GM18517 (cell line): ENCODE measurements around the gene COL28A1.

Experiments used
- ATAC-seq: cut with Tn5 transposase; IDR thresholded peaks from one replicate; pipeline ENCODE4 v1.9.1; 2021; ENCODE audit warnings: mild to moderate bottlenecking, moderate library complexity; ENCODE audit not compliant: unreplicated experiment

COL28A1 gene

DNA sequence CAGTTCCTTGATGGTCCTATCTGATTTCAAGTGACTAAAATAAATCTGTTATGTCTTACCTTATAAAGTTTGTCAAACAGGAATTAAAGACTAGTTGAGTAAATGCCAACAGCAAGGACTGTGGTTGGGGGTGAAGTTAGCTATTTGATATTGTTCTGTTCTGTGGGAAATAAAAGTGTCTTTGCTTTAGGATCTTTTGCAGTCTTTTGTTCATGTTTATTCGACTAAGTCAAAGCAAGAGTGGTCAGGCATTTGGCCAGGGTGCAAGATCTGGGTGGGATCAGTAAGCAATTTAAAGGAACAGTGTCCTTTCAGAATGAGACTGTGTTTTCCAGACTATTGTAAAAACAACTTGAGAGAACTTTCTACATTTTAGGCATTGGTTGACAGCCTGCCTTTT lies at the start of gene COL28A1:
Gene COL28A1, minus strand, starts transcription at position 183 of the 400 bp plus-strand sequence. CDS start 2,998 bp downstream, outside the sequence.
- no peak for ATAC-seq

DNA sequence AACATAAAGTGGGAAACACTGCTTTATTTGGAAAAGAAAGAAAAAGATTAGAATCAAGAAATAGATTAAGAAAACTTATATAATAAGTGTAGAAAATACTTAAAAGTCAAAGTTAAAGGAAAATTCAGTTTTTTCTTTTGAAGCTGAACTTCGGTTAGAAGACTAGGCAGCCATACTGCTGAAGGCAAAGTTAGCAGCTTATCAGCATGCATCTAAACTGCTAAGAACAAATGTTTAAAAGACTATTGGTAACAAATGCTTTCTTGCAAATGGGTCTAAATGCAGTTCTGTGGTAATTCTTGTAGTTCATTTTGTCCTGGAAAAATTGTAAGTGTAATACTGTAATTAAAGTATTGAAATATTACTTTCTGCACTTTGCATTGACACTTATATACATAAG lies 49.0 kb upstream of the COL28A1 start:
- no peak for ATAC-seq

DNA sequence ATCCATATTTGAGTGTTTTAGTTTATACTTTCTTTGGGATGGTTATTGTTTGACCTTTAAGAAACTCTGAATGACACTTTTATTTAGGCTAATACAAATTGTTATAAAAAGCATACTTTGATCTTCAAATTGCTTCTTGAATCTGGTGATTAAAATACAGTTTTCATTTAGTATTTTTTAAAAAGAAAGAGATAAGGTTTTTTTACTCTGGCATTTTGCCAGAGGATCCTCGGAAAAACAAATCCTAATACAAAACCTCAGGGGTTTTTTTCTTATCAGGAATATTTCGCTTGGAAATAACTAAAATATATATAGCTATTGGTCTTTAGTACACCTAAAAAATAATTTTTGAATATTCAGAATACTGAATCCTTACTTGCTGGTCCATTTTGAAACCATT lies 48.1 kb upstream of the COL28A1 start:
- no peak for ATAC-seq

DNA sequence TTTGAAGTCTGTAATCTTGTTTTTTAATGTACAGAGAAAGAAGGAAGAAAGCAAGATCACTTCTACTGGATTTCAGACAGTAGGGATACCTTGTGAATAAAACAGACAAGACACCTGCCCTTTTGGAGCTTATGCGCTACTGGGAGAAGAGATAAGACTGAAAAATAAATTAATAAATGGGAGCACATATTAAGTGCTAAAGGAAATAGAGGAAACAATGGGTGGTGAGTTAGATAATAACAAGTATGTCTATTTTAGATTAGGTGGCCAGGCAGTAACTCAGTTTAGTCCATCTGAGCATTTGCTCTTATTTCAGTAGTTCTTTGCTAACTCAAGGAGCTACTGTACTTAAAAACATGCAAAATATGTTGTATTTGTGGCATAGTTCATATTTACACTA lies 46.9 kb upstream of the COL28A1 start:
- no peak for ATAC-seq

DNA sequence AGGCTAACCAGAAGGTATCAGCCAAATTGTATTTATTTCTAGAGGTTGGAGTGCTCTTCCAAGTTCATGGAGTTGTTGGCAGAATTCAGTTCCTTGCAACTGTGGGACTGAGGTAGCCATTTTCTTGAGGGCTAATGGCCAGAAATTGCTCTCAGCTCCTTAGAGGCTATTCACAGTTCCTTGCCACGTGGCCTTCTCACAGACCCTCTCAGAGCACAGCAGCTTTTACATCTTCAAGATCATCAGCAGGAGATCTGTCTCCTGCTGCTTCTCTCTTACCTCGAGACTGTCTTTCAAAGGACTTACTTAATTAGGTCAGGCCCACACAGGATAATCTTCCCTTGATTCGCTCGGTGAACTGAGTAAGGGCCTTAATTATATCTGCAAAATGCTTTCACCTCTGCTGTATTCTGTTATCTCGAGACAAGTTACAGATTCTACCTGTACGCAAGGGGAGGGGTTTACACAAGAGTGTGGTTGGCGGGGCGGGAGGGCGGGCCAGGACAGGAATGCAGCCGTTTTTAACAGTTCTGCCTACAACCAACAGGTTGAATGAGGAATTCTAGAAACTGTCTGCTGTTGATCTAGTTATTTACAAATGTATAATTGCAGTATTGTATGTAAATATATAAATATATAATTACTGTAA lies 46.0 kb upstream of the COL28A1 start:
- no peak for ATAC-seq

DNA sequence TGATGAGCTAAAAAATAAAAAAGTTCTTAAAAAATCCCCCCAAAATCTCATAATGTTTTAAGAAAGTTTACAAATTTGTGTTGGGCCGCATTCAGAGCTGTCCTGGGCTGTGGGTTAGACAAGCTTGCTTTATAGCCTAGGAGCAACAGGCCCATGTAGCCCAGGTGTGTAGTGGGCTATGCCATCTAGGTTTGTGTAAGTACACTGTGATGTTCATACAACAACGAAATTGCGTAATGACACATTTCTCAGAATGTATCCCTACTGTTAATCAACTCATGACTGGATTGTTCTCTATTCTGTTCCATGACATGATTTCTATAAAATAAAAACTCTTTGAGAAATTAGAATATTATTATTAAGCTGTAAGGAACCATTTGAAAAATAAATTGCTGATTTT lies 44.0 kb upstream of the COL28A1 start:
- no peak for ATAC-seq

DNA sequence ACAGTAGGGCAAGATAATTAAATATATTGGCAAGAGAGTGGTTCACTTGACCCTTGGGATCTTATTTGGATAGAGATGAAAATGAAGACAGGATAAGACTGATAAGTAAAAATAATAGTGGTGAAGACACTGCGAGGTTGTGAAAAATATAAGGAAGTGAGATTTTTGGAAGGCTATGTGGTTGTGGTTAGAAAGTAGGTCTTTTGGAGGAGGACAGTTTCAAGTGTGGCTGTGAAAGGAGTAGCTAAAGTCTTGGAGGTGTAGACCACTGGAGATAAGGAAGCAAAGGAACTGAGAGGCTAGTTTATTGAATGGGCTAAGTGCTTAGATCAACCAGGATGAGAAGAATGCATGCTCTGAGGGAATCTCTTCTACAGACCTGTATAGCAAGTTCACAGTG lies 42.2 kb upstream of the COL28A1 start:
- no peak for ATAC-seq

DNA sequence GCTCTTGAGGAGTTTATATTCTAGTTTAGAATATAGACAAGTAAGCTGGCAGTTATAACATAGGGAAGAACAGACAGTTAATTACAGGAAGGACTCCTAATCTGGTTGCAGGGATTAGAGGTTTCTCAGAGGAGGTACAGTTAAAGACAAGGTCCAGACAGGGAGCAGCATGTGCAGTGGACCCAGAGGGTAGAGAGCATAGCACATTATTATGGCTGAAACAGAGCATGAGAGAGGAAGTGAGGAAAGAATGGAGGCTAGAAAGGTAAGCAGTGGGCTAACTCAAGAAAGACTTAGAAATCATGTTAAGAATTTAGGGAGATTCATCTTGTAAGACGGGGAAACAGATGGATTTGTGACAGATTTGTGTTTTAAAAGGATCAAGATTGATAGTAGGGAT lies 40.7 kb upstream of the COL28A1 start:
- ATAC-seq, result no peak

DNA sequence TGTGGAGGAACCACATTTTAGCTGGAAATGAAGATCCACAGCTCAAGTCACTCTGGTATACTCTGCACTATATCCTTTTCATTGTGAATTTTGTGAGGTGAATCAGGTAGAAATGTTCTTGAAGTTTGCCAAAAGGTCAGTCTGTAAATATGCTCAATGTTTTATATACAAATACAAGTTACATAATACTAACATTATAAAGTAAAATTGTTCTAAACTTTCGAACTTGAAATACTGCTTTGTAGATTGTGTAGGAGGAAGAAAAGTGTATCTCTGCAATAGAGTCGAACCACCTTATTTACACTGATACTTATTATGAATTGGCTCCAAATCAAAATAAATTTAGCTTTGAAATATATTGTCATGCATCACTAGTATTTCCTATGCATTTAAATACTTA lies 38.0 kb upstream of the COL28A1 start:
- ATAC-seq, result no peak

DNA sequence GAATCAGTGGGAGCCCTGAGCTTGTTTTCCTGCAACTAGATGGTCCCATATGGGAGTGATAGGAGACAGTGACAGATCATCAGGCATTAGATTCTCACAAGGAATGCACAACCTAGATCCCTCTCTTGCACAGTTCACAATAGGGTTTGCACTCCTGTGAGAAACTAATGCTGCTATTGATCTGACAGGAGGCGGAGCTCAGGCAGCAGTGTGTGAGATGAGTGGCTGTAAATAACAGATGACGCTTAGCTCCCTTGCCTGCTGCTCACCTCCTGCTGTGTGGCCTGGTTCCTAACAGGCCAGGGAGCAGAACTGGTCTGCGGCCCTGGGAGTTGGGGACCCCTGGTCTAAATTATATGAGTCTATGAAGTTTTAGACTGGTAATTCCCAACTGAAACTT lies 34.9 kb upstream of the COL28A1 start:
- no peak for ATAC-seq

DNA sequence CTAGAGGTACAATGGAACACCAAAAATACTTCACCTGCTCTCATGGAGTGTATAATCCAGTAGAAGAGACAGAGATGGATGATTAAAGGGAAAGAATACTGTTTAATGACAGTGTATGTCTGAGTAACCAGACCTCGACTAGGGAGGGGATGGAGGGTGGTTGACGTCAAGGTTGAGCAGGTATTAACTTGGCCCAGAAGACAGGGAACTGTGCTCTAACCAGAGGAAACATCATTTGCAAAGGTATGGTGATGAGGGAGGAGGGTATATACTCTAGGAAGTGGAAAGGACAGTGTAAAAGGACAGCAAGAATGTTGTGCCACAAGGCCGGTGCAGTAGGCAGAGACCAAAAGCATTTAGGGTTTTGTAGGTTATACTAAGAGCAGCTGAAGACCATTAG lies 33.9 kb upstream of the COL28A1 start:
- ATAC-seq, result peak; percentile 24

DNA sequence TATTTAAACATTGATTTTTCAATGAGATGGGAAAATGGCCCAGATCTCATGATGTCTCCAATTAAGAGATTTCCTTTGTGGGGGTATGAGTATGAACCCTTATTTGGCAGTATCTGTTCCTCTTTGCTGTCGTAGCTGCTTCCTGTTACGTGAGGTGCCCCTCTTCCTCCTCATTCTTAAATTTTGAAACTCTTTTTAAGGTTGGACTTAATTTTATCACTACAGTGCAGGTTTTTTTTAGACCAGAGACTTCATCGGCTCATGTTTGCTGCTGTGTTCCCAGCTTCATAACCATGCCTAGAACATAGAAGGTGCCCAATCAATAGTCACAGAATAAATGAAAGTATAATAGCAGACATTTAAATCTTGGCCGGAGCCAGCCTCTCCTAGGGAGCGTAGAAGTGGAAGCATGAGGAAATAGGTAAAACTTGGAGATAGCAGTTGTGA lies 33.4 kb upstream of the COL28A1 start:
- peak; percentile 56 for ATAC-seq

DNA sequence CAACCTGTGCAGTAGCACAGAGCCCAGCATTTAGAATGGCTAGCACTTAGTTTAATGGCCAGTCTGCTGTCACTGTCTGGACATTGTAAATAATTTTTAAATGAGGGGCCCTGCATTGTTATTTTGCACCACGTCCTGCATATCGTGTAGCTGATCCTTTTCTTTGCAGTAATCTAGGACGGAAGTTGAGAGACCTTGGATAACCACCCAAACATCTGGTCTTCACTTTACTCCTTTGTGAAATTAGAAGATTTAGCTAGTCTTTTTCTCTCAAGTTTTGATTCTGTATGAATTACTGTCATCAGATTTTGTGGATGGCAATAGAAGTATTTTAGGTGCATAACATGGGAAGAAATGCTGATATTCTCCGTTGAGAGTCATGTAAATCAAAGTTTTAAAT lies 32.9 kb upstream of the COL28A1 start:
- ATAC-seq, result no peak

DNA sequence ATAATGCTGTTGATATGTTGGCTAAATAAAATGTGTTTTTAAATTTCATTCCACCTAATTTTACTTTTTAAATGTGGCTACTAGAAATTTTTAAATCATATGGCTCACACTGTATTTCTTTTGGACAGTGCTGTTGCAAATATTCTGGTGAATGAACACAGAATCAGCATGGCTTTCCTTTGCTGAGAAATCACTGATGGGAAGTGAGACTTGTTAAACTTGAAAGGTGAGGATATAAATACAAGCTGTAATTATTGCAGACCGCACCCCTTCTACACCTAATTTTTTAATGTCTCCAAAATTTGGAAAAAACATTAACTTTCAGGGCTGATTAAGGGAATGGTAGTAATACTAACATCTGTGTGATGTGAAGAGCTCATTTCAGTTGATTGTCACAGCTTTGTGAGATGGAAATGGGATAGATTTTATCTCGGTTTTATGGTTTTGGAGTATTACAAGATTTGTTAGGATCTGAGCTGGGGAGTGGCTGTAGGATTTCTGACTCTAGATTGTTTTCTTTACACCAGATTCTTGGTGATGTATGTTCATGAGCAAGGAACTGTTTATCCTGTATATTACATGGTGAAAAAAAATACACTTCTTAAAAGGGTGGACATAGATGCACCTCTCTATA lies 32.3 kb upstream of the COL28A1 start:
- ATAC-seq, result no peak

DNA sequence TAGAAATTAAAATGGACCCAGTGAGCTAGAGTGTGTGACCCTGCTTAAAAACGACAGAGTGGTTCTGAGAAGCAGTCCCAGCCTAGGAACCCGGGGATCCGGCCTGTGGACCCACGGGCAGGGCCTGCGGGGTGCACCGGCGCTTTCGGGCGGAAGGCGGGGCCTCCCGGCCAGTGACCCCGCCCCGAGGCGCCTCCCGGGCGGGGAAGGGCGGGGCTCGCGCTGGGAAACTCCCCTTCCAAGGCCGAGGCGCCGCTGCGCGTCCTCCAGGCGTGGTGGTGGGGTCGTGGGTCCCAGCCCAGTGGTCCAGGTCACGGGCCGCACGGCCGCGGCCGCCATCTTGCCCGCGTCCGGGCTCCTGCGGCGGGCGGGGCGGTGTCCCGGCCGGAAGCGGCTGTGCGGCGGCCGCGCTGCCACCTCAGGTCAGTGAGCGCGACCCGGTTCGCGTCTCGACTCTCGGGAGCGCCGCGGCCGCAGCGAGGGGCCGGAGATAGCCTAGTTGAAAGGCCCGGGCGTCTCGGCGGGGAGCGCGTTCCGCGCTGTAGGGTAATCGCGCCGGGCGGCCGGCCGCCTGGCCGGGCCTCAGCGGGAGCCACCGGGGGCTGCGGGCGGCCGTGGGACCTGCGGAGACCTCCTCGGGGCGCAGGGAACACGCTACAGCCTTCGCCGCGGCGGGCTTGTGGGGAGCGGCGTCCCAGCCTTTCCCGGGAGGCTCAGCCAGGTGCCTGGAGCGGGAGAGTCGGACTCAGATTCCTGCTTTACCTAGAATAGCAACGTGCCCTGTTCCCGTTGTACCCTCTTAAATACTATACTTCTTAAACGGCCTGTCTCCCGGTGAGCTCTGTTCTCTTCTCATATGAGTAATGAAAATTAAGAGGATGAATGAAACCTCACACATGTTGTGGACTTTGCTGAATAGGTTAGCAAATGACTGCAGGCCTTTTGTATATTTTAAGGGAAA lies 31.3 kb upstream of the COL28A1 start, which contains the start of gene MIOS:
Gene MIOS, plus strand, starts transcription at position 234 of the 961 bp plus-strand sequence. CDS start 5,592 bp downstream, outside the sequence.
- peak; percentile 64 for ATAC-seq

DNA sequence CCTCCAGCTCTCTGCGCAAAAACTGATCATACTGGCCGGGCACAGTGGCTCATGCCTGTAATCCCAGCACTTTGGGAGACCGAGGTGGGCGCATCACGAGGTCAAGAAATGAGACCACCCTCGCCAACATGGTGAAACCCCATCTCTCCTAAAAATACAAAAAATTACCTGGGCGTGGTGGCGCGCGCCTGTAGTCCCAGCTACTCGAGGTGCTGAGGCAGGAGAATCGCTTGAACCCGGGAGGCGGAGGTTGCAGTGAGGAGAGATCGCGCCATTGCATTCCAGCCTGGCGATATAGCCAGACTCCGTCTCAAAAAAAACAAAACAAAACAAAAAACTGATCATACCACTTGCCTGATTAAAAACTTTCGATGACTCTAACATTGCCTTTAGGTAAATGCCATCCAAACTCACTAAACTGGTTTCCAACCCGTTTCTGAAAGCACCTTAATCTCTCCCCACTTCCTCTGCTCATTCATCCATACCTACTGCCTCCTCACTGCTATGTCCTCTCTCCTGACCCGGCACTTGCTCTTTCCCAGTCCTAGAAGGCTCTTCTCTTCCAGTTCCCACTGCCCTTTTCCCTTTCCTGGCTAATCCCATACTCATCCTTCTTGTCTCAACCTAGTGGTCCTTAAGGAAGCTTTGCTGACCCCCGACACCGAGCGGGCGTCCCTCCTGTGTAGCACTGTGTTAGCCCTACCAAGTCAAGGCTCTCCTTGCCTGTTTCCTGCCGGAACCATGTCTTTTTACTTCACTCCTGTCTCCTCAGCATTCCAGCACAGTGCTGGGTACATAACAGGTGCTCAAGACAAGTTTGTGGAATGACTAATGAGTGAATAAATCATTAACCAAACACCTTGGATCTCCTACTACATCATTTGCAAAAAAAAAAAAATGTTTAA lies 30.3 kb upstream of the COL28A1 start:
- ATAC-seq, result peak; percentile 48

DNA sequence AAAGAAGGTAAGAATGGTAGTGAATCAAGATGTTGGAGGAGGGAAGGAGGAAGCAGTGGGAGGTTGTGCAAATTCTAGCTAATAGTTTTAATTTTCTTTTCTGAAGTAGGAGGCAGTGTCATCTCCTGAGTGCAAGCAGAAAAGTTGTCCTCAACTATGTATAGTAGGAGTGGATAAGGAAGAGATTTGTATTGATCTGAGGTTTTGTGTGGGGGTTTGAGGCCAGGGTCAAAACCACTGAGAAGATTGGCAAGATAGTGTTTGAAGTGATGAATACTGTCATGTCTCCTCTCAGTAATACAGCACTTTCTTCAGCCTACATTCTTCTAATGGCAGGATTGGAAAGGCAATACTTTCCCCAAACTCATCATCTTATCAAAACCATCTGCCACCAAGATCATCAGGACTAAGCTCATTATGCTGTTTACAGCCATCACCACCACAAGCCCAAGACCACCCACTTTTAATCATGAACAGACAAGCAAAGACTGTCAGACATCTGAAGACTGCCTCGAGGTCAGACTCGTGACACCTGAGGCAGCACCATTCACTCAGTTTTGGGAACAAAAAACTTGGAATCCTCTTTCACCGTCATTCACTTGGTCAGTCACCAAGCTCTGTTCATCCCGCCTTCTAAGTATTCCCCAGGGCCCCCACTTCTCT lies 29.5 kb upstream of the COL28A1 start:
- ATAC-seq, result no peak

DNA sequence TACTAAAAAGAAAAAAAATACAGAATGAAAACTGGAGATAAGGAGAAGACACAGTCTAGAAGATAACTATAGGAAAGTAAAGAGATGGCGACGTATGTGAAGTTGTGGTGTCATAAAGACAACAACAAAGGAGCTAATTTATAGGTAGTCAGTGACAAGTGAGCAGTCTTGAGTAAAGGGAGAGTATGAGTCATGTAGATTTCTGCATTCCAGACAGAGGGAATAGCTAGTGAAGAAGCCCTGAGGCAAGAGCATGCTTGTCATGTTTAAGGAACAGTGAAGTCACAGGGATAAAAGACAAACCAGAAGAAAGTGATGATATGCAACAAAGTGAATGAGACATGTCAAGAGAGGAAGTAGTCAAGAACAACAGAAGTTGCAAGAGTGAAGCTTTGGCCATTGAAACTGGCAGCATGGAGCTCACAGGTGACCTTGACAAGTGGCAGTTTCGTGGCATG lies 28.7 kb upstream of the COL28A1 start:
- ATAC-seq, result no peak

DNA sequence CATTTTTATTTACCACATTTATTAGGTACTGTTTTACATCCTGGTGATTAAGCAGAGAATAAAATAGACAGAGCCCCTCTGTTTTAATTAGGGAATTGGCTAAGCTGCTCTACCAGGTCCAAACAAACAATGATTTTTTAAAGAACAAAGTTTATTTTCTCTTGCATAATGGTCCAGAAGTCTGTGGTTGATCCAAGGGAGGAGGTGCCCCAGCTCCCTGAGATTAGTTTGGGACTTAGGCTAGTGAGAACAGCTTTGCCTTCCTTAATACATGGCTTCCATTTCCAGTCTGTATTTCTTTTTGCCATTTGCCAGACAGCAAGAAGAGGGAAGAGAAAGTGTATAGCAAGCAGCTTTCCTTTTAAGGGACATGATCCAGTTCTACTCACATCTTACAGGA lies 28.1 kb upstream of the COL28A1 start:
- ATAC-seq, result no peak

DNA sequence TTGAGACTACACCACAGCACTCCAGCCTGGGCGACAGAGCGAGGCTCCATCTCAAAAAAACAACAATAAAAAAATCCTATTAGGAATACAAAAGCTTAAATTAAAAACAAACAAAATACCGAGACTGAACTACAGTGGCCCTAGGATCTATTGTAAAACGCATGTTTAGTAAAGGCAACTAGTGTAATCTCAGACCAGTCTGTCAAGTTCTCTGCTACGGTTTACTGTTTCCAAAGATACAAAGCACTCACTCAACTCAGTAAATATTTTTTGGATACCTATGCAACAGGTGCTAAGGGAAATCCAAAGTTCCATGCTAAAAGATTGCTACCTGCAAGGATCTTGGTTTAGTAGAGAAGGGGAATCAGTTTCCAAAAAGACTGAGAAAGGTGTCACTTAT lies 27.6 kb upstream of the COL28A1 start:
- no peak for ATAC-seq
